Gastrocnemius medialis (tissue), 4 donors: ENCODE measurements around the gene ZSCAN18. TPM values are rescaled to one million over a fixed set of nuclear protein-coding genes. Genes with fewer than 3 reads are reported as not detected.

Source experiments
- ATAC-seq, 2 donors: fragments of 150-250 bp; one replicate each; pipeline ENCODE4 v1.9.1; 2016
- DNase-seq, 2 donors: peaks; one replicate each; pipeline ENCODE4 v3.0.0-alpha.2; 2019
- H3K27ac ChIP-seq, 4 donors: fragments of 200-600 bp; sonication (generic); 1 replicate in 1 of 4; 2 replicates in 3 of 4; pipeline ENCODE4 v1.5.1; 2016 to 2018; ENCODE audit warnings: mild to moderate bottlenecking in 2 of 4, moderate library complexity in 1 of 4
- H3K27me3 ChIP-seq, 3 donors: fragments of 200-600 bp; sonication (generic) in 2 of 3; 1 replicate in 1 of 3; 2 replicates in 2 of 3; pipeline versions ENCODE4 v1.5.1 to v1.6.0; 2016 to 2019; ENCODE audit warnings: mild to moderate bottlenecking in 1 of 3, moderate library complexity in 1 of 3
- H3K36me3 ChIP-seq, 2 donors: fragments of 200-600 bp; sonication (generic) in 1 of 2; one replicate each; pipeline ENCODE4 v1.5.1; 2017 to 2018
- H3K4me1 ChIP-seq, 2 donors: fragments of 200-600 bp; sonication (generic) in 1 of 2; one replicate each; pipeline ENCODE4 v1.5.1; 2016 to 2017; ENCODE audit warnings: mild to moderate bottlenecking in 2 of 2
- H3K4me3 ChIP-seq, 4 donors: fragments of 200-600 bp; sonication (generic) in 3 of 4; 1 replicate in 1 of 4; 2 replicates in 3 of 4; pipeline ENCODE4 v1.5.1; 2016 to 2019; ENCODE audit warnings: mild to moderate bottlenecking in 2 of 4
- H3K9me3 ChIP-seq, 3 donors: fragments of 200-600 bp; sonication (generic) in 2 of 3; 1 replicate in 1 of 3; 2 replicates in 2 of 3; pipeline ENCODE4 v1.5.1; 2016 to 2019
- CTCF ChIP-seq, 5 experiments: fragments of 450-650 bp in 3 of 5; fragments of 200-600 bp in 2 of 5; sonication (generic) in 2 of 5; IDR thresholded peaks in 4 of 5; conservative IDR thresholded peaks in 1 of 5; 1 replicate in 4 of 5; 2 replicates in 1 of 5; pipeline ENCODE4 v1.5.1; 2016 to 2019; ENCODE audit warnings: antibody characterized with exemption in 5 of 5, mild to moderate bottlenecking in 3 of 5, moderate library complexity in 3 of 5
- POLR2A ChIP-seq, 2 donors: fragments of 450-650 bp; IDR thresholded peaks; one replicate each; pipeline ENCODE4 v1.6.1; 2017; ENCODE audit warnings: antibody characterized with exemption in 2 of 2, mild to moderate bottlenecking in 2 of 2, moderate library complexity in 2 of 2
- in situ Hi-C, 4 donors: fragments of 200-750 bp; cut with MboI; loops; one replicate each; pipeline versions ENCODE4 v1.15.0 to v1.8.0; 2017; ENCODE audit warnings: low sequenced_read_pairs in 4 of 4
- intact Hi-C: fragments of 100-400 bp; cut with DNase I; formaldehyde crosslinking; loops from one replicate; pipeline ENCODE4 v1.15.1; 2023; ENCODE audit warnings: low total_unique reads
- total RNA-seq, 4 donors: library from RNA; depleted of rRNA; stranded (reverse); fragments of >200 nt; gene quantifications; one replicate each; pipeline versions ENCODE4 v1.1.0 to v1.2.3, GENCODE V29; 2016

The ZSCAN18 gene
- total RNA-seq, 4 donors from 2014 or later = 11.2 to 20.6 (median 15.2) TPM

- intact Hi-C loops (no loop called here), in situ Hi-C loops (no loop called here)
- peaks cover 8 to 34% (median 33%) of the 10 kb centered on the region in 3 donors for H3K27me3 ChIP-seq
Observed at GRCh38 chr19:58034477-58034793, 63.6 kb downstream of the ZSCAN18 start.

More at GRCh38 chr19:58034477-58034793, 63.6 kb downstream of the ZSCAN18 start:
- DNase-seq (no peak), ATAC-seq (no peak)
- Histone ChIP-seq H3K27ac (no peak overlapping the region), H3K4me1 (no peaks in the 10 kb centered on the region), H3K4me3 (peak overlapping the region in 1 of 4 donors; percentile 18), H3K9me3 (peaks cover 0 to 8% (median 0%) of the 10 kb centered on the region in 3 donors), H3K36me3 (no peaks in the 10 kb centered on the region)
- no peak for TF ChIP-seq CTCF (IDR thresholded peaks at IDR 0.05 in 4 of 5, conservative IDR thresholded peaks at IDR 0.05 in 1 of 5)
- TF ChIP-seq POLR2A (IDR thresholded peaks at IDR 0.05) = no peak

Other genes starting within 250 kb of the ZSCAN18 start
- gene ZNF587, start 248.4 kb downstream of the ZSCAN18 start, total RNA-seq = 1 to 10 TPM; 4.5 to 9.0 (median 5.5) TPM
- 10 to 100 TPM in 1 of 4 donors, 1 to 10 TPM in 3; 3.3 to 18.0 (median 4.5) TPM for gene ZNF814, start 209.2 kb downstream of the ZSCAN18 start, total RNA-seq
- gene ZNF417, start 181.6 kb downstream of the ZSCAN18 start, total RNA-seq = 1 to 10 TPM; 2.6 to 8.4 (median 4.6) TPM
- gene ZNF418, start 162.8 kb downstream of the ZSCAN18 start, total RNA-seq = 1 to 10 TPM in 2 of 4 donors, under 1 TPM in 2; 0.52 to 2.4 (median 0.87) TPM
- gene ZNF256, start 150.5 kb downstream of the ZSCAN18 start, total RNA-seq = 1 to 10 TPM in 2 of 4 donors, under 1 TPM in 2; 0.93 to 2.6 (median 1.4) TPM
- gene C19orf18, start 123.7 kb downstream of the ZSCAN18 start, total RNA-seq = not detected
- gene ZNF606, start 95.4 kb downstream of the ZSCAN18 start, total RNA-seq = 10 to 100 TPM in 1 of 4 donors, 1 to 10 TPM in 3; 2.9 to 15.3 (median 6.6) TPM
- gene ZSCAN1, start 64.2 kb downstream of the ZSCAN18 start, total RNA-seq = not detected
- gene ZNF135, start 38.9 kb downstream of the ZSCAN18 start, total RNA-seq = under 1 TPM; 0.36 to 0.73 (median 0.53) TPM
- gene ZNF329, start 52.6 kb upstream of the ZSCAN18 start, total RNA-seq = 1 to 10 TPM; 1.3 to 2.0 (median 1.7) TPM
- gene ZNF274, start 84.8 kb upstream of the ZSCAN18 start, total RNA-seq = 10 to 100 TPM in 3 of 4 donors, 1 to 10 TPM in 1; 9.0 to 20.7 (median 13.4) TPM
- 1 to 10 TPM; 3.8 to 9.5 (median 6.0) TPM for gene ZNF544, start 130.7 kb upstream of the ZSCAN18 start, total RNA-seq
- gene ZNF8, start 180.7 kb upstream of the ZSCAN18 start, total RNA-seq = 1 to 10 TPM in 2 of 4 donors, under 1 TPM in 2; 0.78 to 2.1 (median 1.2) TPM
- gene ERVK3-1, start 207.1 kb upstream of the ZSCAN18 start, total RNA-seq = 10 to 100 TPM; 27.1 to 38.2 (median 32.4) TPM
- gene ZSCAN22, start 228.8 kb upstream of the ZSCAN18 start, total RNA-seq = 1 to 10 TPM; 1.1 to 2.4 (median 1.8) TPM